ENCODE results near the gene WRAP53. TPM values are rescaled to one million over a fixed set of nuclear protein-coding genes. Genes with fewer than 3 reads are reported as not detected.
A peak's percentile ranks its signal among the peaks of the same experiment; 100 is the strongest.
"Not testable (repeated sequence)": the region's sequence is repeated elsewhere in the genome, so short reads cannot be mapped to it uniquely, and the experiment has no call there.

Gene WRAP53
- 15.3 TPM for polyA plus RNA-seq

GRCh38 chr17:7687908-7688807 is at the start of gene WRAP53:
Gene WRAP53, plus strand, starts transcription at chr17:7688477. Its CDS starts 172 bp downstream, at chr17:7688649.
- H3K27ac Mint-ChIP-seq = peak within 1 kb of the TSS; percentile 98 to 100 (median 99)
- H3K4me3 Mint-ChIP-seq = peak within 1 kb of the TSS; percentile 93 to 99 (median 98)
- peaks cover 2% of the 10 kb centered on the region for H3K36me3 Mint-ChIP-seq
- no peaks in the 10 kb centered on the region for H3K27me3 Mint-ChIP-seq
- H3K9me3 Mint-ChIP-seq = no peaks in the 10 kb centered on the region
- peaks cover 18 to 30% (median 25%) of the 10 kb centered on the region in 3 donors for H3K4me1 Mint-ChIP-seq

GRCh38 chr17:7640783-7641182 is 47.5 kb upstream of the WRAP53 start:
- Mint-ChIP-seq H3K9me3 (no peaks in the 10 kb centered on the region), H3K4me3 (no peak overlapping the region), H3K27me3 (no peaks in the 10 kb centered on the region), H3K27ac (no peak overlapping the region), H3K36me3 (no peaks in the 10 kb centered on the region), H3K4me1 (peaks cover 1 to 6% (median 6%) of the 10 kb centered on the region in 3 donors)

GRCh38 chr17:7641635-7642034 is 46.6 kb upstream of the WRAP53 start:
- H3K27me3 Mint-ChIP-seq, H3K9me3 Mint-ChIP-seq, H3K27ac Mint-ChIP-seq, H3K4me1 Mint-ChIP-seq, H3K36me3 Mint-ChIP-seq: not testable (repeated sequence)
- peak overlapping the region in 1 of 4 donors; percentile 52 for H3K4me3 Mint-ChIP-seq

- Mint-ChIP-seq H3K4me3 (peak overlapping the region in 2 of 4 donors; percentile 60 to 75), H3K27ac (no peak overlapping the region), H3K36me3 (no peaks in the 10 kb centered on the region), H3K4me1 (peaks cover 1 to 8% (median 6%) of the 10 kb centered on the region in 3 donors), H3K9me3 (peaks cover 0 to 3% (median 0%) of the 10 kb centered on the region in 3 donors), H3K27me3 (peaks cover 15% of the 10 kb centered on the region)
These were observed 43.5 kb upstream of the WRAP53 start for GRCh38 chr17:7644775-7645174.

GRCh38 chr17:7646457-7646856 is 41.8 kb upstream of the WRAP53 start:
- H3K4me1 Mint-ChIP-seq = peaks cover 4 to 21% (median 16%) of the 10 kb centered on the region in 3 donors
- peak overlapping the region in 1 of 4 donors; percentile 43 for H3K4me3 Mint-ChIP-seq
- H3K27me3 Mint-ChIP-seq = peaks cover 29% of the 10 kb centered on the region
- no peaks in the 10 kb centered on the region for H3K36me3 Mint-ChIP-seq
- H3K27ac Mint-ChIP-seq = no peak overlapping the region
- H3K9me3 Mint-ChIP-seq = peaks cover 0 to 3% (median 0%) of the 10 kb centered on the region in 3 donors

- Mint-ChIP-seq H3K4me1 (peaks cover 6 to 21% (median 16%) of the 10 kb centered on the region in 3 donors), H3K9me3 (peaks cover 0 to 3% (median 0%) of the 10 kb centered on the region in 3 donors), H3K27me3 (peaks cover 29% of the 10 kb centered on the region), H3K36me3 (no peaks in the 10 kb centered on the region), H3K27ac (no peak overlapping the region), H3K4me3 (peak overlapping the region in 1 of 4 donors; percentile 45)
These were observed 41.3 kb upstream of the WRAP53 start for GRCh38 chr17:7647018-7647417.

- Mint-ChIP-seq H3K9me3 (peaks cover 0 to 3% (median 0%) of the 10 kb centered on the region in 3 donors), H3K27ac (peak within 1 kb of the TSS in 1 of 3 donors; percentile 64), H3K36me3 (no peaks in the 10 kb centered on the region), H3K4me1 (peaks cover 11 to 18% (median 12%) of the 10 kb centered on the region in 3 donors), H3K4me3 (peak within 1 kb of the TSS; percentile 71 to 96 (median 88)), H3K27me3 (peaks cover 32% of the 10 kb centered on the region)
These were observed 37.7 kb upstream of the WRAP53 start, which contains the start of gene ATP1B2 for GRCh38 chr17:7650509-7651096. Gene ATP1B2, plus strand, starts transcription at chr17:7650926. Its CDS starts 593 bp downstream, at chr17:7651519.

GRCh38 chr17:7651097-7651664 is 37.1 kb upstream of the WRAP53 start:
- peak overlapping the region; percentile 71 to 93 (median 80) for H3K4me3 Mint-ChIP-seq
- H3K9me3 Mint-ChIP-seq = peaks cover 0 to 2% (median 0%) of the 10 kb centered on the region in 3 donors
- H3K27ac Mint-ChIP-seq = no peak overlapping the region
- H3K27me3 Mint-ChIP-seq = peaks cover 30% of the 10 kb centered on the region
- H3K36me3 Mint-ChIP-seq = no peaks in the 10 kb centered on the region
- H3K4me1 Mint-ChIP-seq = peaks cover 11 to 17% (median 12%) of the 10 kb centered on the region in 3 donors

GRCh38 chr17:7651665-7652387 is 36.5 kb upstream of the WRAP53 start:
- peaks cover 26% of the 10 kb centered on the region for H3K27me3 Mint-ChIP-seq
- no peaks in the 10 kb centered on the region for H3K36me3 Mint-ChIP-seq
- H3K9me3 Mint-ChIP-seq = peaks cover 0 to 1% (median 0%) of the 10 kb centered on the region in 3 donors
- H3K4me1 Mint-ChIP-seq = peaks cover 11 to 17% (median 12%) of the 10 kb centered on the region in 3 donors
- peak overlapping the region in 1 of 3 donors; percentile 64 for H3K27ac Mint-ChIP-seq
- peak overlapping the region in 3 of 4 donors; percentile 21 to 87 (median 59) for H3K4me3 Mint-ChIP-seq

GRCh38 chr17:7652388-7653356 is 35.6 kb upstream of the WRAP53 start:
- H3K4me3 Mint-ChIP-seq = peak overlapping the region in 3 of 4 donors; percentile 8 to 47 (median 24)

GRCh38 chr17:7654832-7655540 is 33.3 kb upstream of the WRAP53 start:
- Mint-ChIP-seq H3K4me1 (peaks cover 8 to 14% (median 13%) of the 10 kb centered on the region in 3 donors), H3K9me3 (no peaks in the 10 kb centered on the region), H3K36me3 (no peaks in the 10 kb centered on the region), H3K27ac (no peak overlapping the region), H3K27me3 (peaks cover 18% of the 10 kb centered on the region), H3K4me3 (peak overlapping the region in 1 of 4 donors; percentile 73)

More at GRCh38 chr17:7652388-7653356, 35.6 kb upstream of the WRAP53 start:
- Mint-ChIP-seq H3K4me1 (peaks cover 11 to 17% (median 13%) of the 10 kb centered on the region in 3 donors), H3K27ac (no peak overlapping the region), H3K9me3 (peaks cover 0 to 1% (median 0%) of the 10 kb centered on the region in 3 donors), H3K36me3 (no peaks in the 10 kb centered on the region), H3K27me3 (peaks cover 30% of the 10 kb centered on the region)

GRCh38 chr17:7655541-7655840 is 32.8 kb upstream of the WRAP53 start:
- H3K36me3 Mint-ChIP-seq = no peaks in the 10 kb centered on the region
- peaks cover 13% of the 10 kb centered on the region for H3K27me3 Mint-ChIP-seq
- peaks cover 3 to 11% (median 9%) of the 10 kb centered on the region in 3 donors for H3K4me1 Mint-ChIP-seq
- no peaks in the 10 kb centered on the region for H3K9me3 Mint-ChIP-seq
- no peak overlapping the region for H3K4me3 Mint-ChIP-seq
- peak overlapping the region in 1 of 3 donors; percentile 55 for H3K27ac Mint-ChIP-seq
